ENCODE results near the gene LLGL1. TPM values are rescaled to one million over a fixed set of nuclear protein-coding genes. Genes with fewer than 3 reads are reported as not detected.

The LLGL1 gene
- total RNA-seq, 1 donor: 8.6 TPM

- no peaks in the 10 kb centered on the region for H3K27me3 ChIP-seq (ENCODE audit: insufficient read depth, low read length)
- peak overlapping the region; percentile 2 for H3K4me3 ChIP-seq (ENCODE audit: low read length)
- peaks cover 75% of the 10 kb centered on the region for H3K4me1 ChIP-seq (ENCODE audit: insufficient read depth, low read length)
- H3K9me3 ChIP-seq (ENCODE audit: low read depth, low read length): no peaks in the 10 kb centered on the region
Measured at GRCh38 chr17:18187226-18187625, 38.2 kb upstream of the LLGL1 start.

GRCh38 chr17:18187821-18188761, 37.3 kb upstream of the LLGL1 start:
- Histone ChIP-seq H3K27me3 (ENCODE audit: insufficient read depth, low read length) (no peaks in the 10 kb centered on the region), H3K9me3 (ENCODE audit: low read depth, low read length) (no peaks in the 10 kb centered on the region), H3K4me1 (ENCODE audit: insufficient read depth, low read length) (peaks cover 70% of the 10 kb centered on the region), H3K4me3 (ENCODE audit: low read length) (no peak overlapping the region)

DNA sequence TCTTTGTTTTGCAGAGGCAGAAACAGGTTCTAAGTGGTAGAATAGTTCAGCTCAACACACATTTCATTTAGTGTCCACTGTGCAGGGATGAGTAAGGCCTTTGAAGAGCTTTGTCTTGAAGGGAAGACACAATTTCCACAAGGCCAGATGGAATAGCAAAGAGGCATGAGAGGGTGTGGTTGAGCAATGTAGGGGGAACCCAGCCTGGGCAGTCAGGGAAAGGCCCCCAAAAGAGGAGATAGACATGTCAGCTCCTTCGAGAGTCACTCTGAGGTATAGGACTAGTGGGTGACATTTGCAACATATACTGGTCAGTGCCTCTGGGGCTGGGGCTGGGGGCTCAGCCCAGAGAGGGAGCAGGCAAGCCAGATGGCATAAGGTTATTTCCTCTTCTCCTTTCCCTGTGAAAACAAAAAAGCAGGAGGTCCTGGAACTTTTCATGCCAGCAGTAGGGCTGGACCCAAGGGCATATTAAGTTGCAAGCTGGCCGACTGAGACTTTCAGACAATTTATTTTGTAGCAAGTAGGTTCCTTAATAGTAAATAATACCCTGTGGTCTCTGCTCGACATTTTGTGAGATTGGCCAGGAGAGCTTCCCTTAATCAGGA, 34.7 kb upstream of the LLGL1 start:
- H3K4me1 ChIP-seq (ENCODE audit: insufficient read depth, low read length): peaks cover 57% of the 10 kb centered on the region
- H3K9me3 ChIP-seq (ENCODE audit: low read depth, low read length): no peaks in the 10 kb centered on the region
- H3K4me3 ChIP-seq (ENCODE audit: low read length): no peak overlapping the region
- no peaks in the 10 kb centered on the region for H3K27me3 ChIP-seq (ENCODE audit: insufficient read depth, low read length)

- Histone ChIP-seq H3K4me3 (ENCODE audit: low read length) (no peak overlapping the region), H3K9me3 (ENCODE audit: low read depth, low read length) (no peaks in the 10 kb centered on the region), H3K27me3 (ENCODE audit: insufficient read depth, low read length) (no peaks in the 10 kb centered on the region), H3K4me1 (ENCODE audit: insufficient read depth, low read length) (peaks cover 52% of the 10 kb centered on the region)
Measured at GRCh38 chr17:18191236-18191667, 34.2 kb upstream of the LLGL1 start.

GRCh38 chr17:18191967-18192366, 33.5 kb upstream of the LLGL1 start:
- Histone ChIP-seq H3K4me3 (ENCODE audit: low read length) (no peak overlapping the region), H3K27me3 (ENCODE audit: insufficient read depth, low read length) (no peaks in the 10 kb centered on the region), H3K4me1 (ENCODE audit: insufficient read depth, low read length) (peaks cover 45% of the 10 kb centered on the region), H3K9me3 (ENCODE audit: low read depth, low read length) (no peaks in the 10 kb centered on the region)

DNA sequence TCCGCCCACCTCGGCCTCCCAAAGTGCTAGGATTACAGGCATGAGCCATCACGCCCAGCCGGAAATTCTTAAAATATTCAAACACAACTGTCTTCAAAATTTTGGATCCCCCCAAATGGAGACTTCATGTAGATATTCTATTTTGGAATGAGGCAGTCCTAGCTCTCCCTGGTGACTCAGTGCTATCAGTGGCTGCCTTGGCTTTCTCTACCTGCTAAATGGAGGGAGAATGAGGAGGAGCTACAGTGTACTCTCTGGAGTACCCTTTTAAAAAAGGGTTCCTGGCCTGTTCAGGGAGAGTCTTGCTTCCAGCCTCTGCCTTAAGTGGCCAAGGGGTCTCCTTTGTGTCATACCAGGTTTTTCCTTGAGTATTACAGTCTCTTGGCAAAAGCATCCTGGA, 31.0 kb upstream of the LLGL1 start:
- Histone ChIP-seq H3K4me3 (ENCODE audit: low read length) (no peak overlapping the region), H3K27me3 (ENCODE audit: insufficient read depth, low read length) (no peaks in the 10 kb centered on the region), H3K9me3 (ENCODE audit: low read depth, low read length) (no peaks in the 10 kb centered on the region), H3K4me1 (ENCODE audit: insufficient read depth, low read length) (peaks cover 27% of the 10 kb centered on the region)

GRCh38 chr17:18194804-18195203, 30.6 kb upstream of the LLGL1 start:
- Histone ChIP-seq H3K4me3 (ENCODE audit: low read length) (no peak overlapping the region), H3K4me1 (ENCODE audit: insufficient read depth, low read length) (peaks cover 23% of the 10 kb centered on the region), H3K9me3 (ENCODE audit: low read depth, low read length) (no peaks in the 10 kb centered on the region), H3K27me3 (ENCODE audit: insufficient read depth, low read length) (no peaks in the 10 kb centered on the region)

DNA sequence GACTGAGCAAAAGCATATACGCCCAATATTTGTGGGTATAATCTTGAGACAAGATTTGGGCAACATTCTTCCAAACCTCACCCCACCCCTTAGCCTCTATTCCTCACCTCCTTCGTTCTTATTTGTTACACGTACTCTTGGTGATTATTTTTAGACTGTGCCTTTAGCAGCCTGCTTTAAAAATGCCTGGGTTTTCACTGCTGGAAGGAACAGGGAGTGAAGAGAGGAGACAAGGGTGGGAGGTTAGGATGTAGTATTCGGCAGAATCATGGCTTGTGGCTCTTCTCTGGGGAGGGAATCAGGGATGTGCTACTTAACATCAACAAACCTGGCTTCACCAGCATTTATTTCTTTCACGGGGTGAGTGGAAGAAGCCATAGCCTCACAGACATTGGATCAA, 30.2 kb upstream of the LLGL1 start:
- Histone ChIP-seq H3K27me3 (ENCODE audit: insufficient read depth, low read length) (no peaks in the 10 kb centered on the region), H3K4me3 (ENCODE audit: low read length) (no peak overlapping the region), H3K4me1 (ENCODE audit: insufficient read depth, low read length) (peaks cover 19% of the 10 kb centered on the region), H3K9me3 (ENCODE audit: low read depth, low read length) (no peaks in the 10 kb centered on the region)

GRCh38 chr17:18197535-18198194, 27.8 kb upstream of the LLGL1 start:
- Histone ChIP-seq H3K27me3 (ENCODE audit: insufficient read depth, low read length) (no peaks in the 10 kb centered on the region), H3K9me3 (ENCODE audit: low read depth, low read length) (no peaks in the 10 kb centered on the region), H3K4me3 (ENCODE audit: low read length) (no peak overlapping the region), H3K4me1 (ENCODE audit: insufficient read depth, low read length) (no peaks in the 10 kb centered on the region)

DNA sequence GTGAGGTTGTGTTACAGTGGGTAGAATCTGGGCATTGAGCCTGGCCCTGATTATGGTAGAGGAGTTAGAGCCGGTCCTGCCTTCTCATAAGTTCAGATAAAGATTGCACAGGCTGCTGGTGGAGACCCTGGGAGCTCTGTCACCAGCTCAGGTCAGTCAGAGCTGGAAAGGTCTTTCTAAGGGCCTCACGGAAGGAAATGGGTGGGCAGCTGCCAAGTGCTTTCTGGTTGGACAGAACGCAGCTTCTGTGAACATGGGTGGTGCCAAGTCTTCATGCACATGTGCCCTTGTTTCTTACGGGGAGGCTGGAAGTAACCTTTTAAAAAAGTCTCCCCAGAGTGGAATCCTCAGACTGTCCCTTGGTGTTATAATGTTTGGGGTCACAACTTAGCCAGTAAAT, 26.9 kb upstream of the LLGL1 start:
- H3K9me3 ChIP-seq (ENCODE audit: low read depth, low read length): no peaks in the 10 kb centered on the region
- H3K4me3 ChIP-seq (ENCODE audit: low read length): no peak overlapping the region
- H3K4me1 ChIP-seq (ENCODE audit: insufficient read depth, low read length): no peaks in the 10 kb centered on the region
- H3K27me3 ChIP-seq (ENCODE audit: insufficient read depth, low read length): no peaks in the 10 kb centered on the region

GRCh38 chr17:18201108-18201507, 24.3 kb upstream of the LLGL1 start:
- H3K27me3 ChIP-seq (ENCODE audit: insufficient read depth, low read length): no peaks in the 10 kb centered on the region
- H3K9me3 ChIP-seq (ENCODE audit: low read depth, low read length): no peaks in the 10 kb centered on the region
- no peaks in the 10 kb centered on the region for H3K4me1 ChIP-seq (ENCODE audit: insufficient read depth, low read length)
- H3K4me3 ChIP-seq (ENCODE audit: low read length): no peak overlapping the region

- Histone ChIP-seq H3K4me3 (ENCODE audit: low read length) (no peak overlapping the region), H3K27me3 (ENCODE audit: insufficient read depth, low read length) (no peaks in the 10 kb centered on the region), H3K4me1 (ENCODE audit: insufficient read depth, low read length) (no peaks in the 10 kb centered on the region), H3K9me3 (ENCODE audit: low read depth, low read length) (no peaks in the 10 kb centered on the region)
Measured at GRCh38 chr17:18203308-18203707, 22.1 kb upstream of the LLGL1 start.

DNA sequence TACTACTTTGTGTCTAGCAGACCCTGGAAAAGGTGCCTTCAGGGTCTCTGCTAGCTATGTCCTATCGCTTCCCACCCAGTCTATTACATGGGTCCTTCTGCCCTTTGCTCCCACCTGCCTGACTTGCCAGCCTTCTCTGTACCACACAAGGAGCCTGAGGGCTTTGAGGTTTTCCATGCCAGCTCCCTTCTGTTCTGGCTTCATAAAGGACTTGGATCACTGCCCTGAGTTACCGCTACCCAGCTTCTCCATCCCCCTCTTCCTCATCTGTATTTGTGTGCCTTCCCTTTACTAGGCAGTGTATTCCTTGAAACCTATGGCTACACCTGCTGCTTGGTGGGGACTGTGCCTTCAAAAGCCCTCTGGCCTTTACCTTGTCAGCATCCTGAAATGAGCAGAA, 19.6 kb upstream of the LLGL1 start:
- Histone ChIP-seq H3K27me3 (ENCODE audit: insufficient read depth, low read length) (no peaks in the 10 kb centered on the region), H3K4me3 (ENCODE audit: low read length) (no peak overlapping the region), H3K9me3 (ENCODE audit: low read depth, low read length) (no peaks in the 10 kb centered on the region), H3K4me1 (ENCODE audit: insufficient read depth, low read length) (no peaks in the 10 kb centered on the region)

- Histone ChIP-seq H3K27me3 (ENCODE audit: insufficient read depth, low read length) (no peaks in the 10 kb centered on the region), H3K4me3 (ENCODE audit: low read length) (no peak overlapping the region), H3K4me1 (ENCODE audit: insufficient read depth, low read length) (no peaks in the 10 kb centered on the region), H3K9me3 (ENCODE audit: low read depth, low read length) (no peaks in the 10 kb centered on the region)
Measured at GRCh38 chr17:18206962-18207361, 18.5 kb upstream of the LLGL1 start.

- H3K27me3 ChIP-seq (ENCODE audit: insufficient read depth, low read length): no peaks in the 10 kb centered on the region
- H3K4me3 ChIP-seq (ENCODE audit: low read length): no peak overlapping the region
- no peaks in the 10 kb centered on the region for H3K9me3 ChIP-seq (ENCODE audit: low read depth, low read length)
- H3K4me1 ChIP-seq (ENCODE audit: insufficient read depth, low read length): no peaks in the 10 kb centered on the region
Measured at GRCh38 chr17:18208092-18208491, 17.3 kb upstream of the LLGL1 start.

Measured in mononuclear cell (primary cell).